Left ventricle myocardium inferior (tissue), 1 donor: ENCODE measurements around the gene IPMK. TPM values are rescaled to one million over a fixed set of nuclear protein-coding genes. Genes with fewer than 3 reads are reported as not detected.

Experiments used
- DNase-seq: peaks from one replicate; pipeline ENCODE4 v3.0.0-alpha.2; 2020
- H3K27ac ChIP-seq: fragments of 200-600 bp; replicated peaks from 2 replicates; pipeline ENCODE4 v1.8.0; 2021
- H3K27me3 ChIP-seq: fragments of 200-600 bp; 2 replicates; pipeline ENCODE4 v1.8.0; 2021; ENCODE audit warnings: low read depth
- H3K36me3 ChIP-seq: fragments of 200-600 bp; 2 replicates; pipeline ENCODE4 v1.8.0; 2021
- H3K4me1 ChIP-seq: fragments of 200-600 bp; 2 replicates; pipeline ENCODE4 v1.8.0; 2021
- H3K4me3 ChIP-seq: fragments of 200-600 bp; 2 replicates; pipeline ENCODE4 v1.8.0; 2021; ENCODE audit warnings: mild to moderate bottlenecking, moderate library complexity
- H3K9me3 ChIP-seq: fragments of 200-600 bp; replicated peaks from 2 replicates; pipeline ENCODE4 v1.8.0; 2021
- CTCF ChIP-seq: fragments of 200-600 bp; IDR thresholded peaks from 2 replicates; pipeline ENCODE4 v1.8.0; 2021; ENCODE audit warnings: antibody characterized with exemption, mild to moderate bottlenecking, borderline replicate concordance
- intact Hi-C: fragments of 100-400 bp; cut with micrococcal nuclease; formaldehyde crosslinking; loops from one replicate; pipeline ENCODE4 v1.11.0; 2022
- long read RNA-seq: library from polyadenylated mRNA; unstranded; transcript quantifications from one replicate; pipeline ENCODE4 v2.0.0, GENCODE V29; 2021
- total RNA-seq: library from RNA; stranded (reverse); fragmentation: NEBNext Ultra II Directional; extraction: Animal tissue kit (Norgen Biotek cat#: 25700); gene quantifications from one replicate; pipeline ENCODE4 v1.2.1, GENCODE V29; 2021
- donor health status: DM: no; HTN: yes; CAD: no; lungs with severe emphysema.

Gene IPMK
- 2.3 TPM for total RNA-seq
- long read RNA-seq, full-length matches to known transcripts, result 2 of 6 reads
- long read RNA-seq, partial matches to known transcripts, result 1 of 6 reads
- long read RNA-seq, other reads (novel, unspliced or antisense), result 3 of 6 reads

GRCh38 chr10:58267713-58268453, at the start of gene IPMK:
TSS of gene IPMK (minus strand) at chr10:58267894. CDS start at chr10:58267611, 283 bp downstream.
- no peaks in the 10 kb centered on the region for H3K27me3 ChIP-seq
- peaks cover 67% of the 10 kb centered on the region for H3K4me1 ChIP-seq
- H3K9me3 ChIP-seq, result no peaks in the 10 kb centered on the region
- intact Hi-C loops, result no loop called here
- TF ChIP-seq CTCF, result no peak
- no peaks in the 10 kb centered on the region for H3K36me3 ChIP-seq
- peak; percentile 96 for DNase-seq
- H3K27ac ChIP-seq, result peak within 1 kb of the TSS; percentile 93
- H3K4me3 ChIP-seq, result peak within 1 kb of the TSS; percentile 87

GRCh38 chr10:58316874-58317273, 49.2 kb upstream of the IPMK start:
- Histone ChIP-seq H3K9me3 (no peaks in the 10 kb centered on the region), H3K36me3 (no peaks in the 10 kb centered on the region), H3K4me1 (no peaks in the 10 kb centered on the region), H3K27me3 (no peaks in the 10 kb centered on the region), H3K27ac (no peak overlapping the region), H3K4me3 (no peak overlapping the region)
- no peak for DNase-seq
- TF ChIP-seq CTCF, result no peak
- intact Hi-C loops, result no loop called here

- no peak for TF ChIP-seq CTCF
- Histone ChIP-seq H3K27ac (no peak overlapping the region), H3K36me3 (no peaks in the 10 kb centered on the region), H3K4me1 (no peaks in the 10 kb centered on the region), H3K4me3 (no peak overlapping the region), H3K27me3 (peaks cover 11% of the 10 kb centered on the region), H3K9me3 (no peaks in the 10 kb centered on the region)
- intact Hi-C loops, result no loop called here
- DNase-seq, result no peak
These were observed 43.3 kb upstream of the IPMK start for GRCh38 chr10:58311026-58311425.

GRCh38 chr10:58307676-58308075, 40.0 kb upstream of the IPMK start:
- Histone ChIP-seq H3K27me3 (peaks cover 20% of the 10 kb centered on the region), H3K9me3 (no peaks in the 10 kb centered on the region), H3K27ac (no peak overlapping the region), H3K4me1 (no peaks in the 10 kb centered on the region), H3K4me3 (no peak overlapping the region), H3K36me3 (no peaks in the 10 kb centered on the region)
- no peak for DNase-seq
- no peak for TF ChIP-seq CTCF
- intact Hi-C loops, result no loop called here

- Histone ChIP-seq H3K9me3 (no peaks in the 10 kb centered on the region), H3K27me3 (peaks cover 20% of the 10 kb centered on the region), H3K36me3 (no peaks in the 10 kb centered on the region), H3K4me1 (no peaks in the 10 kb centered on the region), H3K27ac (no peak overlapping the region), H3K4me3 (no peak overlapping the region)
- DNase-seq, result no peak
- intact Hi-C loops, result no loop called here
- TF ChIP-seq CTCF, result no peak
These were observed 38.1 kb upstream of the IPMK start for GRCh38 chr10:58305821-58306220.
